Measurements from ENCODE around the gene SLC1A3. TPM values are rescaled to one million over a fixed set of nuclear protein-coding genes. Genes with fewer than 3 reads are reported as not detected.

SLC1A3 gene
- total and polyA plus RNA-seq, 12 donors, result 10.0 to 94.1 (median 43.2) TPM

DNA sequence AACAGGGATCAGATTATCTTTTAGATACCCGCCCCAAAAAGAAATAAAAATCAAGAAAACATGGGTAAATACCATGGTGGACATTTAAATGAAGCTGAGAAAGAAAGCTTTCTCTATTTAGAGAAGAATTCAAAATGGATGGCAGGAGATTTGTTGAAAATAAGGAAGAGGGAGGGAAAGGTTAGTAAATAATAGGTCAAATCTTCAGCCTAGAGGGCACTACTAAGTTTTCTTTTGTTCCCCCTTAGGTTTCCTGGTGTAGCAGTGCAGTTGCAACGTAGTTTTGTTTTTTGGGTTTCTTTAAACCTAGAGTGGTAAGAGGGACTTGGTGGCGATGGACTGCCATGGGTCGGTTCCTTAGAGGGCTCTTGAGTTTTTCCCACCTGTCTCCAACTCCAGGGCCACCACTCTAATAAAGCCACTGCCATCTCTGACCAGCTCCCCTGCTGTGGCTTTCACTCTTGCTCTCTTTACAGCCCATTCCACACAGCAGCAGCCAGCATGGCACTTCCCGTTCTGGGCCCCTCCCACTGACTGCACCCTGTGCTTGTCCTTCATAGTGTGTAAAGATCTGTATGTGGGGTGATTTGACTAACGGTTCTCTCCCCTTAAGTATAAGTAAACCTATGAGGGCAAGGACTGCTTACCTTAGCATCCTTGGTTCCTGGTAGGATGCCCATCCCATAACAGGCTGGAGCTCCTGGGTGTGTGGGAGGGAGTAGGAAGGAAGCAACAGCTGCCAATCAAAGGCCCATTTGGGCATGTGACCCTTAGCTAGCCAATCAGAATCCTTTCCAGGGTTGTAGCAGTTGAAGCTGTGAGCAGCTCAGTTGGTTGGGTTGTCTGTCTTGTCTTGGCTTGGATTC lies 118.3 kb downstream of the SLC1A3 start:
- H3K4me3 ChIP-seq, result no peak overlapping the region

DNA sequence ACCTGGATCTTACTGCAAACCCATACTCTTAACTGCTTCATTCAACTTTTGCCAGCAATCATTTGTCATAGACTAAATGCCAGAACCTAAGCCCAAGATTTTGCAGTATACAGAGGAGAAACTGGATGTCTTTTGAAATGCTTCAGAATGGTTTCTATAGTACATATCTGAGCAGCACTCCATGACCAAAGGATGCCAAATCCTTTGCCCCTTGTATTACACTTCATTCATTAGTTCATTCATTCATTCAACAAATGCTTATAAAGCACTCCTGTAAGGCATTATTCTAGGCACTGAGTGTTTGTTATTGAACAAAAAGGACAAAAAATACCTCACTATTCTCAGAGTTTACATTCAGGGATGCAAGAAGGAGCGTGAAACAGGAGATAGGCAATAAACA lies 119.9 kb downstream of the SLC1A3 start:
- Histone ChIP-seq H3K4me3 (no peak overlapping the region), H3K27ac (no peak overlapping the region), H3K36me3 (replicated peaks in 1 of 2) (no peaks in the 10 kb centered on the region), H3K9me3 (replicated peaks in 1 of 3) (no peaks in the 10 kb centered on the region), H3K4me1 (replicated peaks in 1 of 2) (peaks cover 0 to 6% of the 10 kb centered on the region in 2 donors), H3K27me3 (no peaks in the 10 kb centered on the region)
- no peak for TF ChIP-seq POLR2A (IDR thresholded peaks at IDR 0.05)
- TF ChIP-seq, protein P1, sequence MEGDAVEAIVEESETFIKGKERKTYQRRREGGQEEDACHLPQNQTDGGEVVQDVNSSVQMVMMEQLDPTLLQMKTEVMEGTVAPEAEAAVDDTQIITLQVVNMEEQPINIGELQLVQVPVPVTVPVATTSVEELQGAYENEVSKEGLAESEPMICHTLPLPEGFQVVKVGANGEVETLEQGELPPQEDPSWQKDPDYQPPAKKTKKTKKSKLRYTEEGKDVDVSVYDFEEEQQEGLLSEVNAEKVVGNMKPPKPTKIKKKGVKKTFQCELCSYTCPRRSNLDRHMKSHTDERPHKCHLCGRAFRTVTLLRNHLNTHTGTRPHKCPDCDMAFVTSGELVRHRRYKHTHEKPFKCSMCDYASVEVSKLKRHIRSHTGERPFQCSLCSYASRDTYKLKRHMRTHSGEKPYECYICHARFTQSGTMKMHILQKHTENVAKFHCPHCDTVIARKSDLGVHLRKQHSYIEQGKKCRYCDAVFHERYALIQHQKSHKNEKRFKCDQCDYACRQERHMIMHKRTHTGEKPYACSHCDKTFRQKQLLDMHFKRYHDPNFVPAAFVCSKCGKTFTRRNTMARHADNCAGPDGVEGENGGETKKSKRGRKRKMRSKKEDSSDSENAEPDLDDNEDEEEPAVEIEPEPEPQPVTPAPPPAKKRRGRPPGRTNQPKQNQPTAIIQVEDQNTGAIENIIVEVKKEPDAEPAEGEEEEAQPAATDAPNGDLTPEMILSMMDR (IDR thresholded peaks at IDR 0.05), result no peak
- 90 to 92% (median 91%) methylated on average over 1 of the region's 1 CpG for WGBS, 4 donors
- no peak for DNase-seq
- intact Hi-C loops (cut with DNase I), result loop anchor here in 1 of 2 donors (5.0 kb wide), 1 partner anchor 281 kb away; no protein-coding TSS in a partner anchor

More for the DNA sequence above, 118.3 kb downstream of the SLC1A3 start:
- no peaks in the 10 kb centered on the region for H3K36me3 ChIP-seq (replicated peaks in 1 of 2)
- DNase-seq, result peak in 6 of 7 donors; percentile 17 to 63 (median 42)
- WGBS, 4 donors, result 63 to 79% (median 67%) methylated on average over 6 of the region's 6 CpGs
- H3K4me1 ChIP-seq (replicated peaks in 1 of 2), result peaks cover 0 to 6% of the 10 kb centered on the region in 2 donors
- peak overlapping the region in 3 of 5 donors; percentile 42 to 58 (median 46) for H3K27ac ChIP-seq
- TF ChIP-seq, protein P1 (IDR thresholded peaks at IDR 0.05), result no peak
- no peak for TF ChIP-seq POLR2A (IDR thresholded peaks at IDR 0.05)
- H3K27me3 ChIP-seq, result no peaks in the 10 kb centered on the region
- no peaks in the 10 kb centered on the region for H3K9me3 ChIP-seq (replicated peaks in 1 of 3)
- intact Hi-C loops (cut with DNase I), result loop anchor here in 1 of 2 donors (5.0 kb wide), 1 partner anchor 283 kb away; no protein-coding TSS in a partner anchor

DNA sequence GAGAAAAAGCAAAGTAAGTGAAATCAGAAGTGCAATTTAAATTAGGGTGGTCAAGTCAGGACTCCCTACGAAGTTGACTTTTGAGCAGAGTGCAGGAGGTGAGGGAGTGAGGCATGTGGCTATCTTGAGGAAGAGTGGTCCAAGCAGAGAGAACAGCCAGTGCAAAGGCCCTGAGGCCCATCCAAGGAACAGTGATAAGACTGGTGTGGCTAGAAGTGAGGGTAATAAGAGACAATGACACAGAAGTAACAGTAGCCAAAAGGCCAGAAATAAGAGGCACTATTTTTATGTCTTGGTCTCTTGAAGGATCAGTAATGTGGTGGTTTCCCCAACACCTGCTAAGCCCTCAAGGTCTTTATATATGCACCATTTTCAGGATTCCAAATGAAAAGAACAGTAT lies 120.4 kb downstream of the SLC1A3 start:
- intact Hi-C loops (cut with DNase I), result loop anchor here in 1 of 2 donors (5.0 kb wide), 1 partner anchor 281 kb away; no protein-coding TSS in a partner anchor
- H3K36me3 ChIP-seq (replicated peaks in 1 of 2), result no peaks in the 10 kb centered on the region
- no peak overlapping the region for H3K4me3 ChIP-seq
- no peaks in the 10 kb centered on the region for H3K9me3 ChIP-seq (replicated peaks in 1 of 3)
- no peak for TF ChIP-seq POLR2A (IDR thresholded peaks at IDR 0.05)
- TF ChIP-seq, protein P1 (IDR thresholded peaks at IDR 0.05), result no peak
- WGBS, 4 donors, result 59 to 74% (median 67%) methylated on average over 1 of the region's 1 CpG
- no peak overlapping the region for H3K27ac ChIP-seq
- H3K27me3 ChIP-seq, result no peaks in the 10 kb centered on the region
- DNase-seq, result no peak
- H3K4me1 ChIP-seq (replicated peaks in 1 of 2), result peaks cover 0 to 6% of the 10 kb centered on the region in 2 donors

DNA sequence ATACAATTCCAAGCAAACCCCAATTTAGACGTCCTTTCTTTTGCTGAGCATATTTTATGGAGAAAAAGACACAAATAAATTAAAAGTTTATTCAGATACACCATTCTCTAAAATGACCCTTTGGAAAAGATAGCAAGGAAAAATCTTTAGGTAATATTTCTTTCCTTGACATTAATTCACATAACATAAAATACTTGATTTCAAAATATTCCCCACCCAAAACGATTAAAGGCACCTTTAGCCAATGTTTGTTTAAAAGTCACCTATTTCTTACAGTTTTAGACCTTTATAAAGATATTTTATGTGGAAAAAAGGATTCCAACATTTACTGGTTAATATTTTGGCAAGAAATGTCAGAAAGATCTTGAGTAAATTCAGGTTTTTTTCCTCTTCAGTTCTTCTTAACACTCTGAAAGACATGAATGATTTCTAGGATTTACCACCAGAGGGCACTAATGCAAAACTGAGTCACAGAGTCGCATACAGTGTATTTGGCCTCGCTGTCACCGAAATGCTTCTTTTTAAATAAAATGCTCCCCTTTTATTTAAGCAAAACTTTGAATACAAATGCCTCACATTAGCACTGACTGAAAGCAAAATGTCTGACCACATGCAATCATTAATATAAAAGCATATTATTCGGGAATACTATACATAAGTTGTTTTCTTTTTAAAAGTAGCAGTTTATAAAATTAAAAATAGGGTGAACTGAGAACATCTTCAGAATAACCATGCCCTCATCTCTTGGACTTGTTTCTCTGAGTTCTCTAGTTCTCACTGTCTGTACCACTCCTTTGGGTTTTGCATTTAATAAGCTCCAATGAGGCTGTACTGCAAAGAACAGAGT lies 122.5 kb downstream of the SLC1A3 start:
- H3K4me1 ChIP-seq (replicated peaks in 1 of 2), result peaks cover 0 to 6% of the 10 kb centered on the region in 2 donors
- intact Hi-C loops (cut with DNase I), result loop anchor here in 1 of 2 donors (5.0 kb wide), 1 partner anchor 278 kb away; no protein-coding TSS in a partner anchor
- no peaks in the 10 kb centered on the region for H3K27me3 ChIP-seq
- TF ChIP-seq, protein P1 (IDR thresholded peaks at IDR 0.05), result peak; percentile 55 to 79 (median 58)
- TF ChIP-seq POLR2A (IDR thresholded peaks at IDR 0.05), result no peak
- peak in 2 of 7 donors; percentile 13 to 39 for DNase-seq
- H3K4me3 ChIP-seq, result no peak overlapping the region
- no peaks in the 10 kb centered on the region for H3K36me3 ChIP-seq (replicated peaks in 1 of 2)
- H3K27ac ChIP-seq, result no peak overlapping the region
- H3K9me3 ChIP-seq (replicated peaks in 1 of 3), result no peaks in the 10 kb centered on the region
- WGBS, 4 donors, result 29 to 32% (median 31%) methylated on average over 6 of the region's 6 CpGs
